Measurements from ENCODE around the gene SLC39A13.
A peak's percentile ranks its signal among the peaks of the same experiment; 100 is the strongest.

Gene SLC39A13

DNA sequence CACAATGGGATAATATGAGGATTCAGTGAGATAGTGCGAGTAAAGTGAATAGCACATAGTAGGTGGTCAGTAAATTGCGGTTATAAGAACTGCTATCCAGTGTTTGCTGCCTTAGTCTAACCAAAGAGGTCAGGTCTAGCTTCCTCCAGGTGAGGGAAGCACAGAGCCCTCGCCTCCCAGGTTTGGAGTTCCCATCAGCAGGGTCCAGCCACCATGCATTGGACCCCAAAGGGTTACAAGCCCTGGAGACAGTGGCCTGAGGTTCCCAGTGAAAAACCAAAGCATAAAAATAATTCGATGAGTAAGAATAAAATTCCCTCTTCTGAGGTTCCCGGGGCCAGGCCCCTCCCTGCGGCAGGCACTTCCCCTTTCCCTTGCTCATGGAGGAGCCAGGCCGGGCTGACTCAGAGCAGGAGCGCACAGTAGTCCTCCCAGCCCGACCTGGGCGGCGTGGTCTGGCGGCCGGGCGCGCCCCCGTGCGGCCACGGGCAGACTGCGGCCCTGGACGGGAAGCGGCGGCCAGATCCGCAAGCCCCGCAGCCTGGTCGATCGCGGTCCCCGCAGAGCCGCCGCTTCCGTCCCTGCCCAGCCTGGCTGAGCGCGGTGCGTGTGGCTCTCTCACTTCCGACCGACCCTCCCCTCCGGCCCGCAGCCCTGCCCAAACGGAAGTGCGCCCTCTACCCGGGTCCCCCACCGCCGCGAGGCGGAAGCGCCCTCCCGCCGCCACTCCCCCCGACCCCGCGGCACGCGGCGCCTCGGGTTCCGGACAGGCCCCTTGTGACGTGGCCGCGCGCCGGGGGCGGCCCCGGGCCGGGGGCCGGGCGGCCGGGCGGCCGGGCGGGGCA is at the start of gene SLC39A13:
SLC39A13 (plus strand) TSS at position 845 of the 845 bp plus-strand sequence. CDS start 1,505 bp downstream, outside the sequence.
- peak; percentile 83 to 89 (median 87) for DNase-seq

DNA sequence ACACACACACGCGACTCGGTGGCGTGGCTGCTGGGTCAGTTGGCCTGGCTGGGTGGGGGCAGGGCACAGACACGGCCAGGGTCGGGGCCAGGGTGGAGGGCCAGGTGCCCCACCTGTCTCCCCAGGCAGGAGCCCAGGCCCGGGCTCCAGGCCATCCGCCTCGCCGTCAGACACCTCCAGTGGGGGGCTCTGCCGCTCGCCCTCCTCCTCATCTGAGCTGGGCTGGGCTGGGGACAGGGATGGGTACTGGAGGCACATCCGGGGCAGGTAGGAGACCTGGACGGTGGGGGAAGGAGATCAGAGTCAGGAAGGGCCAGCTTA is 49.7 kb upstream of the SLC39A13 start:
- no peak for DNase-seq

DNA sequence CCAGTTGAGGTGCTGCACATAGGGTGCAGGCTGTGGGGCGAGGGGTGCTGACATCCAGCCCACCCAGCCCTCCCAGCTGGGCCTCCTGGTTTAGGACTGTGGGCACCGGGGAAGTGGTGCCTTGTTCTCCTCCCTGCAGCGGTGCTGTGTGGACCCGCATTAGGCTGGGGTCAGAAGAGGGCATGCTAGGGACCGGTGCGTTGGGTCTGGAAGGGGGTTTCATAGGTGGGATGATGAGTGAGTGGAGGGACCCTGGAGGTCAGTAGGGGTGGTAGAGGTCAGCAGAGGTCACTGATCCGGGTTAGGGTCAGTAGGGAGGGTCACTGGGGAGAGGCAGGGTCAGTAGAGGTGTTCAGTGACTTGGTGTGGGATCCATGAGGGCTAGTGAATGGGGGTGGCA is 49.2 kb upstream of the SLC39A13 start:
- DNase-seq: no peak

DNA sequence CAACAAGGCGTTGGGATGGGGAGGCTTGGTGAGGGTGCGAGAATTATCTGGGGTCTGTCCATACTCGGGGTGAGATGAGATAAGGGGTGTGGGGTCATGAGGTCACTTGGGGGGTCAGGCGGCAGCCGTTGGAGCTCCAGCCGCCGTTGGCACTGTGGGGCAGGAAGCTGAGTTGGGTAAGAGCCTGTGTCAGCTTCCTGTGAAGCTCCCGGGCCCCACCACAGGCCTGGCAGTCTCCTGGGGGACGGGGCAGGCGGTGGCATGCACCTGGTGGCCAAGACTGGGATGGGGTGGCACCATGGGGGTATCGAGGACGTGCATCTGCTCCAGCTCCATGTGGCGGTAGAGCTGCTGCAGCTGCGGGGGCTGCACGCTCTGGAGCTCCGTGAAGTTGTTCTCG is 48.8 kb upstream of the SLC39A13 start:
- DNase-seq: no peak

DNA sequence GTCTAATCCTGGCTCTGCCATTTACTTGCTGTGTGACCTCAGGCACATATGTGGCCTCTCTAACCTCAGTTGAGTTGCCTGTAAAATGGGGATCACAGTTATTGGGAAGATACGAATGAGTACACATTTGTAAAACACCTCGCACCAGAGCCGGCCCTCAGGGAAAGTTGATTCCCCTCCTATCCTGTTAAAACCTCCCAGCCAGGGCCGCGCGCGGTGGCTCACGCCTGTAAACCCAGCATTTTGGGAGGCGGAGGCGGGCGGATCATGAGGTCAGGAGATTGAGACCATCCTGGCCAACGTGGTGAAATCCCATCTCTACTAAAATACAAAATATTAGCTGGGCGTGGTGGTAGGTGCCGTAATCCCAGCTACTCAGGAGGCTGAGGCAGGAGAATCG is 48.0 kb upstream of the SLC39A13 start:
- DNase-seq: no peak

DNA sequence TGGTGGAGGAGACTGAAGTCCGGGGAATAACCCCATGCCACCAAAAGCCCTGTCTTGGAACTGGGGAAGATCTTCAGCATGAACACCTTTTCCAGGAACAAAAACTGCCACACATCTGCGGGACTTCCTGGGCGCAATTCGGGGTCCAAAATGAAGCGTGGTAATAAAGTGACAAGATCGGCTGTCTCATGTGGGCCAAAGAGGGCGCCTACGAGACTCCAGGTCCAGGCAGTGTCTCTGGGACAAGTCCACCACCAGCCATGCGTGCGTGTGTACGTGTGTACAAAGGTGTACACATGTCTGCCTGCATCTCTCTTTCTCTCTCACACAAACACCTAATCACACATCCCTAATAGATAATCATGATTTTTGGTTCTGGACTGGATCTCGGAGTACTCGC is 47.0 kb upstream of the SLC39A13 start:
- no peak for DNase-seq

DNA sequence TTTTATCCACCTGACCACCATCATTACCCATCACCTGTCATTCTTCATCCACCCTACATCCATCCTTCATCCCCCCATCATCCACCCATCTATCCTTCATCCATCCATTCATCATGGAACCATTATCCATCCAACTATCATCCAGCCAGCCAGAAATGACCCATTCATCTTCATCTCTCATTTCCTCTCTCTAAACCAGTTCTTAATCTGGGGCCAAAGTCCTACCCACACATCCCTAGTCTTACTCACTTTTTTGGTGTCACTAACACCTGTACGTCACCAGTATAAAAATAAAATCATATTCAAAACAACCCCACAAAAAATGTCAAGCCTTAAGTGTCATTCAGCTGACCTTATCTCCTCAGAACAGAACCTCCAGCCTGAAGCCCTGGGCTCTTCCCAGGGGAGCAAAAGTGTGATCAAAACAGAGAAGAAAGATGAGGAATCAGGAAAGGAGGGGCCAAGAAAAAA is 42.3 kb upstream of the SLC39A13 start:
- DNase-seq: no peak

DNA sequence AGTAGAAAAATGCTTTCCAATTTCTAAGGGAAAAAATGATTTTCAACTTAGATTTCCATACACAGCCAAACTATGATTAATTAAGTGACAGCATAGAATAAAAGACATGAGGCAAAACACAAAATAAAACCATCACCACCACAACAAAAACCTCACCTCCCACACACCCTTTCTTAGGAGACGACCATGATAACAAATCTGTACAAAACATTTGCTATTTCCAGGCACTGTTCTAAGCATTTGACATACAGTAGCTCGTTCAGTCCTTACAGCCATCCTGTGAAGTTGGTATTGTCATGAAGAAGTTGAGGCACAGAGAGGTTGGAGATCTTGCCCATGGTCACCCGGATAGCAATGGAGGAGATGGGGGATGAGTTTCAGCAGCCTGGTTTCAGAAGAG is 38.7 kb upstream of the SLC39A13 start:
- no peak for DNase-seq

DNA sequence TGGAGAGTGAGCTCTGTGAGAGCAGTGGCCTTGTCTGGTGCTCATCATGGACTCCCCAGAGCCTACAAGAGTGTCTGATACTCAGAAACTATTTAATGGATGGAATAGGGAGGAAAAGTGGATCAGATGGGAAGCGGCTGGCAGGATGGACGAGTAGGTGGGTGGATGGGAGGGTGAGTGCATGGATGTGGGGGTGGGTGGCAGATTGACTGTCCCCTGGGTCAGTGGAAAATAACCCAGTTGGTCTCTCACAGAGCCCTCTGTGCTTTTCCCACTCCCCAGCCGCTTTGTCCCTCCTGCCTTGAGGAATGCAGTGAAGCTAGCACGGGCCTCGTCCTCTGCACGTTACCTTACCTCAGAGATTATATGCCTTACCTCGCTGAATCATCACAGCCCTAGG is 36.0 kb upstream of the SLC39A13 start:
- DNase-seq: no peak

DNA sequence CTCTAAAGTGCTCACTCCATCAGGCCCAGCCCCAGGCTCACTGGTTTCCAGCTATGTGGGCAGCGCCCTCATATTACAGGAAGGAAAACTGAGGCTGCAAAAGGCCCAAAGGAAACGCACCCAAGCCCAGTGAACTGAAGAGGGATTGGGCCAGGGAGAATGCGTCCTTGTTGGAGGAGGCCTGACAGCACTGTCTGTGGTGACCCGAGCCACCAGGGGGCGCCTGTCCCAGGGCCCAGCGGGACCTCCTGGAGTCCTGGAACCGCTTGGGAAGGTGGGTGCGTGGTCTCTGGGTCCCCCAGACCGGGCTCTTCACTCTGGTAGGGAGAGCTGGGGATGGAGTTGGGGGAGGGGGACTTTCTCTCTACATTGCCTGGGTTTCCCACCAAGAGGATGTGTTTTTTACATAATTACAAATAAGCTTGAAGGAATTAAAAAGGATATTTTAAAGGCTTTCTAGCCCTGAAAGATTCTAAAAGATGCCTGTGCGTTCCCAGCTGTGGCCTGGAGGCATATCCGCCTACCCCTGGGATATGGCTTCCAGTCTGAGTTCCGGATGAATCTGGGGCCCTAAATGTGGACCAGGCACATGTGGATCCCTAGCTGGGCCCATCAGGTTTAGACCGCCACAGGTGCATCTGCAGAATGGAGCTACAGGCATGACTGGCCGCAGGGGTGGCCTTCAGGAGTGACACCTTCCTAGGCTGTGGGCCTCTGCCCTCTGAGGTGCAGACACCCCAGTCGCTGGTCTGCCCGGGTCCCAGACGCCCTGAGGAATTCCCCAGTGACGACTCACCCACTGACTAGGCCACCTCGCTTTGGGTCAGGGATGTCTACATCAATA is 34.3 kb upstream of the SLC39A13 start:
- peak; percentile 55 to 87 (median 80) for DNase-seq

DNA sequence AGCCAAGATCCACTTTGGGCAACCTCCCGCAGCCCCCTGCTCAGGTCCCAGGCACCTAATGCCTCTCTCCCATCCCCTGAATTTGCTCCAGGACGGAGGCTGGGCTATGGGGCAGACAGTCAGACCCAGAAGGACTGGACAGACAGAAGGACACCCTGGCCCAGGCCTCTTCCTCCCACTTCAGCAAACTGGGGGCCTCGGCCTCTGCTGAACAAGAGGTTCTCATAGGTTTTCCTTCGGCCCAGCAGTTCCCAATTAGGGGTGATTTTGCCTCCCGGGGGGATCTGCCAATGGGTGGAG is 33.7 kb upstream of the SLC39A13 start:
- DNase-seq: no peak

DNA sequence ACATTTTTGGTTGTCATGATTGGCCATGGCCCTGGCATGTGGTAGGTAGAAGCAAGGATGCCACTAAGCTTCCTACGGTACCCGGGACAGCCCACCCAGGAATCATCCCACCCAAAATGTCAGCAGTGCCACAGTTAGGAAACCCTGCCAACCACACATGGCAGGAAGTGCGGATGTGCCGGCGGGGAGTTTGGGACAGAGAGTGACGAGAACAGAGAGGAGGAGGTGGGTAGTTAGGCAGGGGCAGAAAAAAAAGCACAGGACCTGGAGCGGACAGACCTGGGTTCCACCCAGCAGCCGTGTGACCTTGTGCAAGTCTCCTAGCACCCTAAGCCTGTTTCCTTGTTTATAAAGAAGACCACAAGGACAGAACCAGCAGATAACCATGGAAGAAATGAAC is 33.4 kb upstream of the SLC39A13 start:
- no peak for DNase-seq

DNA sequence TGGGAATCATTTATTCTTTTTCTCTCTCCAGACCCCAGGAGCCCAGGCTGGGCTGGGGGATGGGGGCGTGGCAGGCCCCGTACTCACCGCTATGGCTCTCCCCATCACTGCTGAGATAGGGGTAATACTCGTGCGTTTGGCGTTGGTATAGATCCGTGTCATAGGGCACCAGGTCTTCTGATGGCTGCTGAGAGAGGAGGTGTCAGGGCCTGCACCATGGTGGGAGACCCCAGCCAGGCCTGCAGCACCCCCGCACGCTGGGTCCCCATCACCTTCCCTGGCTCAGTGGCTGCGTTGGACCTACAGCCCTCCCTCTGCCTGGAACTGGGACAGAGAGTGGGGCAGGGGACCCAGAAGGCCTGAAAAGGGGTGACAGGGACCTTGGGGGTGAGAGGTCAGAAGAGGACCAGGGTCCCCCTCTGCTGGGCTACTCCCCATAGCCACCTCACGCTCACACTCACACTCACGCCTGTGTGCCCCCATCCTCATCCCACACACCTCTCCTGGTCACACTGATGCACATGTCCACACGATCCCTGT is 32.8 kb upstream of the SLC39A13 start:
- DNase-seq: no peak

DNA sequence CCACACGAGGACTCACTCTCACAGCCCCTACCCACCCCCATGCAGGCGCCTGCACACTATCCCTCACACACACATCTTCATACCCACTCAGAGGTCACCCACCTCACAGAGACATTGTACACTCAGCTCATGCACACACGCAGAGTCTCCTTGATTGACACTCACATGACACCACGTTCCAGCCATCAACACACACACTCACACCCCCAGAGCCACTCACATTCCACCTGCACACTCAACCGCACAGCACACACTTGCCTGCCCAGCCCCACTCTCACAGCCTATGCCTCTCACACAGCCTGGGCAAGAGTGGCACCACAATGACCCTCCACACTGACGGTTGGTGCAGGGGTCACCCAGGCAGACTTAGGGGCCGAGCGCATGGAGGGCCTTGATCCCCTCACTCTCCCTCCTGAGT is 32.3 kb upstream of the SLC39A13 start:
- no peak for DNase-seq

DNA sequence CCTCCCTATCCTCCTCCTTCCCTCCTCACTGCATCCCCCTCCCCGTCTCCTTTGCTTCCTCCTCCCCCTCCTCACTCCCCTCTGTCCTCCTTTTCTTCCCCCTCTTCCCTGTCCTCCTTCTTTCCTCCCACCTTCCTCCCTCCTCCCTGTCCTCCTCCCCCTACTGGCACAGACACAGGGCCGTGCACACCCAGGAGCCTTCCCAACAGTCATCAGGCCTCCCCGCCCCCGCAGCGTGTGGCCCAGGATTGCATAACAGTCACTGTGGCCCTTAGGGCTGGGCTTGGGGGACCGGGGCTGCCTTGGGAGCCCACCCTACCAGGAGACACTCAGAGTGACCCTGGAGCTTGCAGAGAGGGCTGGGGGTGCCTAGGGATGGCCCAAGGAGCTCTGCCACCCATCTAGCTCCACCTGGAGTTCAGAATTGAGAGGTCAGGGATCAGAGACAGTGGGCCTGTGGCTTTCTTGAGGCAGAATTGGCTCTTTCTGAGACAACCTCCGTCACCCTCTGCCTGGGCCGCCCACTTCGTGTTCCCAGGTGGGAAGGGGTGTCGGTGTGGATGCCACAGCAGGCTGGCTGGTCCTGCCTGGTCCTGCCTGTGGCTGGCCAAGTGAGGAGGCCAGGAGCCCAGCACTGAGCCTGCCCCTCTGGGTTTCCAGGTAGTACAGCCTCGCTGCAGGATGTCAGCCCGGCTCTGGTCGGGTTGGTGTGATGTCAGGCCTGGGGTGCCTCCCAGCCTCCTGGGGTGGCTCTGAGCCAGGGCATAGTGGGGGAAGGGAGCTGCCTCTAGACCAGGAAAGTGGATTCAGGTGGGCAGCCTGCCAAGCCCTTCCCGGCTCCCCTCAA is 31.6 kb upstream of the SLC39A13 start:
- DNase-seq: no peak

DNA sequence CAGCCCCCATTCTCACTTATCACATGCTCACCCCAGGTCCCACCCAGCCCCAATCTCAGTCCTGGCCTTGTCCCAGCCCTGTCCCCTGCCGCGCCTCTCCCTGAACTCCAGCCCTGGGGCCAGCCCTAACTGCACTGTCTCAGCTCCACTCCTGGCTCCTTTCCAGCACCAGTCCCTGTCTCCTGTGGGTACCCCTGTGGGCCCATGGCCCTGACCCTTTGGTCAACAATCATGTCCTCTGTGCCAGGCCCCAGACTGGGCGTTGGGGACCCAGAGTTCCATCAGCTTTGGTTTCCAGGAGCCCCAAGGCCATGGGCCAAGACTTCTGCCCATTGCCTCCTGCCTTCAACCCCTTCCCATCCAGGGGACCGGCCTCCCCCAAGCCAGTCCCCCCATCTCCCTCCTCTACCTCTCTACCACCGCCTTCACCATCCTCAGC is 30.8 kb upstream of the SLC39A13 start:
- DNase-seq: no peak

DNA sequence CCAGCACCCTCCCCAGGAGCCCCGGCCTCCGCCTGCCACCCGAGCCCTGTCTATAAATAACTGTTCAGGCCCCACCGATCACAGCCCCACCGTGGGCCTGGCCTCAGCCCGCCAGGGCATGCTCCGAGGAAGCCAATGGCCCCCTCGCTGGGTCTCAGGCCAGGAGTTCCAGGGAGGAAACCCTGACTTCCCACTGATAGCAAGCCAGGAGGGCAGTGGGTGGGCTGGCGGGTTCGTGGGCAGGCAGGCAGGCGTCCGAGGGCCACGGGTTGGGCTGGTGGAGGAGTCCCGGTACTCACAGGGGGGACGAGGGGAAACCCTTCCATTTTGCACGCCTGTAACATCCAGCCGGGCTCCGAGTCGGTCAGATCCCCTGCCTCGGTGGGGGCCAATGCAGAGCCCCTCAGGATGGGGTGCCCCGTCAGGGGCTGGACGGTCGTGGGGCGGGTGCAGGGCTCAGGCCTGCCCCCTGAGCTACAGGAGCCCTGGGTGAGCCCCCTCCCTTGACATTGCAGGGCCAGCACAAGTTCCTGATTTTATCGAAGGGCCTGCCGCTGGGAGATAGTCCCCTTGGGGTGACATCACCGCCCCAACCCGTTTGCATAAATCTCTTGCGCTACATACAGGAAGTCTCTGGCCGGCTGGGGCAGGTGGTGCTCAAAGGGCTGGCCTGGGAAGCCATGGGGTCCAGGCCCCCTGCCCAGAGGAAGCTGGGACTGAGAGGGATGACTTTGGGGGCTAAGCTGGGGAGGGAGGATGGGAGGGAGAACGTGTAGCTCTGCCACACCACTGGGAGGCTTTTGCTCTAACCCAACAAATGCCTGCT is 30.2 kb upstream of the SLC39A13 start, which contains the start of gene SPI1:
SPI1 (minus strand) TSS at position 538 of the 826 bp plus-strand sequence; CDS start at position 344, 194 bp downstream.
- no peak for DNase-seq

DNA sequence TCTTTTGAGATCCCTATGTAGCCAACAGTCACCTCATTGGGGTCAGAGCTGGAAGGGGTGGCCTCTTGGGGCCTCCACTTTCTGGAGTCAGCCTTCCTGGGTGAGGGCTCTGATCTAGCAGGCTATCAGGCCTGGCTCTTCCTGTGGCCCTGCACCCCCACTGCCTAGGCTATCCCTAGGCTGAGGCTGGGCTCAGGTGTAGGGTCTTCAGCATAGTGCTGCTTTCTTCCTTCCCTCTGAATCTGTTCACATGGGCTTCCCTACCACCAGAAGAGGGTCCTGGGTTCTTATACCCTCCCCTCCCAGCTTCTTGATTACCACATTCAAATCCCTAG is 29.6 kb upstream of the SLC39A13 start:
- no peak for DNase-seq

DNA sequence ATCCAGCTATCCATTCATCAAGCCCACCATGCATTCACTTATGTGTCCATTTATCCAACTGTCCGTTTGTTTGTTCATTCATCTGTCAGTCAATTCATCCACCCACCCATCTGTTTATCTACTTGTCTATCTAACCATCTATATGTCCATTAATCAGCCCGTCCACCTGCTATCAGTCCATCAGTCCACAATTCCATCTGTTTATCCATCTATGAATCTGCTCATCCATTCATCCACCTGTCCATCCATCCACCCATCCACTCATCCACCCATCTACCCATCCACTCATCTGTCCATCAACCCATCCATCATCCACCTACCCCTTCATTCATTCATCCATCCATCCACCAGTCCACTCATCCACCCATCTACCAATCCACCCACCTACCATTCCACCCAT is 29.1 kb upstream of the SLC39A13 start:
- no peak for DNase-seq

DNA sequence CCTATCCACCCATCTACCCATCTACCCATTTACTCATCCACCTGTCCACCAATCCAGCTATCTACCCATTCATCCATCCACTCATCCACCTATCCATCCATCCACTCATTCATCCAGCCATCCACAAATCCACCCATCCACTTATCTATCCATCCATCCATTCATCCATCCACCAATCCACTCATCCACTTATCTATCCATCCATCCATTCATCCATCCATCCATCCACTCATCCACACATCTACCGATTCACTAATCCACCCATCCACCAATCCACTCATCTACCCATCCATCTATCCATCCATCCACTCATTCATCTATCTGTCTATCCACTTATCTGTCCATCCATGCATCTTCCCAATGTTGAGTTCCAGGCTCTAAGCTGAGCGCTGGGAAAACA is 28.3 kb upstream of the SLC39A13 start:
- DNase-seq: no peak

DNA sequence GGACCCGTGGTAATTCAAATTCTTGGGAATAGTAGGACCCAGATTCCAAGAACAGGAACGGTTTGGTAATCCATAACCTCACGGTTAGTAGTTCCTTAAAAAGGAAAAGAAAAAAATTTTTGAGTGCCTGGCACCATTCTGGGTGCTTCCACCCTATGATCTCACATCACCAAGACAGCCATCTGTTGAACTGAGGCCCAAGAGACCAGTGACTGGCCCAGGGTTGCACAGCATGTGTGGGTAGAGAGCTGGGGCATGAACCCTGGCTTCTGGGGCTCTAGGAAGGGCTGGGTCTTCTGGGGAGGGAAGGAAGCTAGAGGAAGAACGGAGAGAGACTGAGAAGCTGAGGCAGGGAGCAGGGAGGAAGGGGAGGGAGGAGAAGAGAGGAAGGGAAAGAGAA is 25.3 kb upstream of the SLC39A13 start:
- DNase-seq: no peak

DNA sequence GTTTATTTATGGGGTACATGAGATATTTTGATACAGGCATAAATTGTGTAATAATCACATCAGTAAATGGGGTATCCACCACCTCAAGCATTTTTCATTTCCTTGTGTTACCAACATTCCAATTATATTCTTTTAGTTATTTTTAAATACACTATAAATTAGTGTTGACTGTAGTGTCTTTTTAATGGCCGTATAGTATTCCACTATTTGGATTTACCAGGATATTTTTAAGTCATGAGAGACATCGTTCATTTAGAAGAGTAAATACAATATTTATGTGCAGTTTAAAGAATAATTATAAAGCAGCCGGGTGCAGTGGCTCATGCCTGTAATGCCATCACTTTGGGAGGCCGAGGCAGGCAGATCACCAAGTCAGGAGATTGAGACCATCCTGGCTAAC is 23.9 kb upstream of the SLC39A13 start:
- no peak for DNase-seq

Measured in activated naive CD4-positive, alpha-beta T cell (primary cell).